Mucosa of descending colon (tissue), 3 donors: ENCODE results near the gene TREML4. TPM values are rescaled to one million over a fixed set of nuclear protein-coding genes. Genes with fewer than 3 reads are reported as not detected.

Experiments used
- ATAC-seq: fragments of 200-7000 bp; cut with Tn5 transposase; one replicate; pipeline ENCODE4 v1.9.1; 2020; ENCODE audit warnings: mild to moderate bottlenecking, moderate library complexity
- DNase-seq, 3 donors: peaks; one replicate each; pipeline ENCODE4 v3.0.0-alpha.2; 2020
- H3K36me3 ChIP-seq: fragments of 200-600 bp; one replicate; pipeline ENCODE4 v1.8.0; 2021; ENCODE audit warnings: low read depth, mild to moderate bottlenecking
- H3K4me1 ChIP-seq: fragments of 200-600 bp; one replicate; pipeline ENCODE4 v1.8.0; 2021; ENCODE audit warnings: low read depth, mild to moderate bottlenecking
- H3K4me3 ChIP-seq: fragments of 200-600 bp; one replicate; pipeline ENCODE4 v1.8.0; 2021; ENCODE audit warnings: mild to moderate bottlenecking
- H3K9me3 ChIP-seq: fragments of 200-600 bp; one replicate; pipeline ENCODE4 v1.8.0; 2021; ENCODE audit warnings: mild to moderate bottlenecking
- intact Hi-C, 2 donors: fragments of 100-400 bp; cut with DNase I in 1 of 2; cut with micrococcal nuclease in 1 of 2; formaldehyde crosslinking; loops; one replicate each; pipeline versions ENCODE4 v1.11.0 to v1.11.1; 2022; cut with DNase I, micrococcal nuclease
- total RNA-seq, 3 donors: library from RNA; stranded (reverse); fragmentation: NEBNext Ultra II Directional in 2 of 3; extraction: Animal tissue kit (Norgen Biotek cat#: 25700) in 2 of 3; gene quantifications; one replicate each; pipeline versions ENCODE4 v1.2.1 to v1.2.4, GENCODE V29; 2021 to 2023
- TF ChIP-seq, protein P1 (sequence below): fragments of 200-600 bp; IDR thresholded peaks from one replicate; pipeline ENCODE4 v1.8.0; 2022; ENCODE audit warnings: antibody characterized with exemption, mild to moderate bottlenecking
- donor health status: DM: no; HTN: no; CAD: no; lungs with moderate emphysema.
- donor health status: DM: no; HTN: no; CAD: no.
- donor health status: DM: no; HTN: yes; CAD: no.

Gene TREML4
- total RNA-seq, 3 donors from 2014 or later, result not detected

DNA sequence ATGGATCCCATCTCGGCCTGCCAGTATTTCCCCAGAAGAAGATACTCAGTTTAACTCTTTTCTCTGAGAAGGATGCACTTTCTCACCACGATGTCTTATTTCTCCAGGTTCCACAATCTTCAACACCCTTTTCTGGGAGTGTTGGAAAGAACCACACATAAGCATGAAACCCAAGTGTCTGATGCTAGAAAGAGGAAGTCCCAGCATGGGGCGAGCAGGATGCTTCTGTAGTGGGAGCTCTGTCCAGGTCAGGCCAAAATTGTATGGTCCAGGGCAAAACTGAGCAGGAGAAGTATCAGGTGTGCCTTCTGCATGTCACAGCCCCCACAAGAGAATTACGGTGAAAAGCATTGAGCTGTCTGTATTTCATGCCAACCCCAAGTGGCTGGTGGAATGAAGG, 47.3 kb downstream of the TREML4 start:
- TF ChIP-seq, protein P1, sequence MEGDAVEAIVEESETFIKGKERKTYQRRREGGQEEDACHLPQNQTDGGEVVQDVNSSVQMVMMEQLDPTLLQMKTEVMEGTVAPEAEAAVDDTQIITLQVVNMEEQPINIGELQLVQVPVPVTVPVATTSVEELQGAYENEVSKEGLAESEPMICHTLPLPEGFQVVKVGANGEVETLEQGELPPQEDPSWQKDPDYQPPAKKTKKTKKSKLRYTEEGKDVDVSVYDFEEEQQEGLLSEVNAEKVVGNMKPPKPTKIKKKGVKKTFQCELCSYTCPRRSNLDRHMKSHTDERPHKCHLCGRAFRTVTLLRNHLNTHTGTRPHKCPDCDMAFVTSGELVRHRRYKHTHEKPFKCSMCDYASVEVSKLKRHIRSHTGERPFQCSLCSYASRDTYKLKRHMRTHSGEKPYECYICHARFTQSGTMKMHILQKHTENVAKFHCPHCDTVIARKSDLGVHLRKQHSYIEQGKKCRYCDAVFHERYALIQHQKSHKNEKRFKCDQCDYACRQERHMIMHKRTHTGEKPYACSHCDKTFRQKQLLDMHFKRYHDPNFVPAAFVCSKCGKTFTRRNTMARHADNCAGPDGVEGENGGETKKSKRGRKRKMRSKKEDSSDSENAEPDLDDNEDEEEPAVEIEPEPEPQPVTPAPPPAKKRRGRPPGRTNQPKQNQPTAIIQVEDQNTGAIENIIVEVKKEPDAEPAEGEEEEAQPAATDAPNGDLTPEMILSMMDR, result no peak
- H3K4me3 ChIP-seq, result no peak overlapping the region
- H3K9me3 ChIP-seq, result no peaks in the 10 kb centered on the region
- no peak for DNase-seq
- no peaks in the 10 kb centered on the region for H3K36me3 ChIP-seq
- no peak for ATAC-seq
- intact Hi-C loops, result no loop called here
- H3K4me1 ChIP-seq, result no peaks in the 10 kb centered on the region

DNA sequence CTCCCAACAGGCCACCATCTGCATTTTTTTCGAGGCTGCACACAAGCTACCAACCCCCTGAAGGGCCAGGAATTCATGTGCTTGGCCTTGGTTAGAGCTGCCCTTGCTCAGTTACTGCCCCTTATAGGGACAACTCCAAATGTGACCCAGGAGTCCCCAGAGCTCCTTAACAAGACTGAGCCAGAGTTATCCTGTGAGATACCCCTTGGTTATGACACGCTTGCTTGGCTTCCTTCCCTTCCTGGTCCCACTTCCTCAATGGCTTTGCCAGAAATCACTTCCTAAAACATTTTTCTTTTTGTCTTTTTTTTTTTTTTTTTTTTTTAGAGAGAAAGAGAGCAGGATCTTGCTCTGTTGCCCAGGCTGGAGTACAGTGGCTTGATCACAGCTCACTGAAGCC, 49.5 kb downstream of the TREML4 start:
- Histone ChIP-seq H3K4me1 (no peaks in the 10 kb centered on the region), H3K9me3 (no peaks in the 10 kb centered on the region), H3K36me3 (no peaks in the 10 kb centered on the region), H3K4me3 (no peak overlapping the region)
- DNase-seq (peak in 1 of 3 donors; percentile 12), ATAC-seq (no peak)
- intact Hi-C loops, result no loop called here
- TF ChIP-seq, protein P1, result no peak

DNA sequence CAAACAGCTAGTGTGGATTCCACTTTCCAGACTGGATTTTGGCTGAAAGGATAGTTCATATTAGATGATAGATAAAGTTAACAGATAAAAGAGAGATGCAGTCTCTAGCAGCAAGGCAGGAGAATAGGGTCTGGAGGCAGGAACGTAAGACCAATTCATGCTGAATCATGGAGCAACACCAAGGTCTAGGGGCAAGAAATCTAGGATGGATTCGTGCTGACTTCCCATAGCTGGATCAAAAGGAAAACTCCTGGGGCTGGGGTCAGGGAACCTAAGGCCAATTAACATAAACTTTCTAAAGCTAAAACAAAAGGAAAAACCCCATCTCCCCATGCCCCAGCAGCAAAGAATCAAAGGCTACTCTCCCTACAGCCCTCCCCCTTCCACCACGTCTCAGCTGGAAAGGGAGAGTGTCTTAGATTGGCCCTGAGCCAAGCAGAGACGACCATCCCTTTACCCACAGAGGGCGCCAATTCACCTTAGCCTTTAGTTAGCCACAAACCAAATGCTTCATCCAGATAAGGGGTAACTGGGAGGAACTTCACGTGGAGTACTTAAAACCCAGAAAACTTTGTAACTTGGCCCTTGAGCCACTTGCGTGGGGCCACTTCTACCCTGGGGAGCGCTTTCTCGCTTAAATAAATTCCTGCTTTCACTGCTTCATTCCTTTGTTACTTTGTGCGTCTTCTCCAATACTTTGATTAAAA, 50.7 kb downstream of the TREML4 start:
- no peaks in the 10 kb centered on the region for H3K36me3 ChIP-seq
- intact Hi-C loops, result no loop called here
- TF ChIP-seq, protein P1, result peak; percentile 29
- no peaks in the 10 kb centered on the region for H3K9me3 ChIP-seq
- DNase-seq (peak in 2 of 3 donors; percentile 46 to 72), ATAC-seq (peak; percentile 75)
- no peak overlapping the region for H3K4me3 ChIP-seq
- H3K4me1 ChIP-seq, result no peaks in the 10 kb centered on the region

DNA sequence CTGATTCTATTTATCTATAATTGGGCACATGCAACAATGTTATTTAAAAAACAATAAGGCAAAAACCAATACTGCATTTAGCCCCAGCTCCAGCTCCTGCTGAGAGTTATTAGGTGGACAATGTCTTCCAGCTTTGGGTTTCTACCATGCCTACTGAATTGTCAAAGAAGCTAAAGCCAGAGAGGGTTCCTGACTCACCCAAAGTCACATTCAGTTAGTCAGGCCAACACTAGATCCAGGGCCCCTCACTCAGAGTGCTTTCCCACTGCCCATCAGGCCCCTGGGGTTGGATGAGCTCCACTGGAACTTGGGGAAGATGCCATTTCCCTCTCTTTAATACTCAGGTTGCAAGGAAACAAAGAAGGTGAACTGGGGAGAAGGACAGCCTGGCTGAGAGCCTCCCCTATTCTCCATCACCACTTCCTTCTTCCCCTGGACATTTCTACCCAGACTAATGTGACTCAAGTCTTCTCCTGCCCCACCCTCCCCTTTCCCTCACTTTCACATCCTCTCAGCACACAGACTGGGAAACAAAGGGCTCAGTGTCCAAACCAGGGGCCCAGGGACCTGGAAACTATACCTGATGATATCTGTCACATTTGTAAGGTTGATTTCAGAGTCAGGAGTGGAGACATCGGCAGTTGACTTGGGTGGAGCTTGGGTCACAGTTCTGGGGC, 52.4 kb downstream of the TREML4 start:
- DNase-seq (no peak), ATAC-seq (no peak)
- Histone ChIP-seq H3K9me3 (no peaks in the 10 kb centered on the region), H3K4me3 (no peak overlapping the region), H3K36me3 (no peaks in the 10 kb centered on the region), H3K4me1 (no peaks in the 10 kb centered on the region)
- intact Hi-C loops, result no loop called here
- TF ChIP-seq, protein P1, result no peak

DNA sequence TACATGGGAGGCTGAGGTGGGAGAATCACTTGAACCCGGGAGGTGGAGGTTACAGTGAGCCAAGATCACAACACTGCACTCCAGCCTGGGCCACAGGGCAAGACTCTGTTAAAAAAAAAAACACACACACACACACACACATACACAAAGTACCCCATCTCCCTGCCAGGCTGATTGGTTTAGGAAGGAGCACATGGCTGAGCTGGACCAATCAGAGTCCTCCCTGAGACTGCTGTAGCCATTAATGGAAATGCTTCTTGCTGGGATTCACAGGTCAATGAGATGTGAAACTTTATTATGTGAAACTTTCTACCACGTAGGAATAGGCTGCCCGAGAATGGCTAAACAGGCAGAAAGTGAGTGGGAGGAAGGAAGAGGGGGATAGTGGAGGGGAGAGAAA, 55.5 kb downstream of the TREML4 start:
- Histone ChIP-seq H3K4me1 (no peaks in the 10 kb centered on the region), H3K9me3 (no peaks in the 10 kb centered on the region), H3K36me3 (no peaks in the 10 kb centered on the region), H3K4me3 (no peak overlapping the region)
- ATAC-seq (no peak), DNase-seq (no peak)
- TF ChIP-seq, protein P1, result no peak
- intact Hi-C loops, result no loop called here
